ENCODE results near the gene CLCN4. TPM values are rescaled to one million over a fixed set of nuclear protein-coding genes. Genes with fewer than 3 reads are reported as not detected.

CLCN4 gene
- total and polyA plus RNA-seq, 10 of the 15 experiments (the other 5 are each of a cell fraction or from before 2014, with no cell fraction given): 0.90 to 6.9 (median 2.9) TPM

GRCh38 chrX:10223781-10224180 is 67.0 kb downstream of the CLCN4 start:
- ChIA-PET SMC1A (ENCODE audit: uncharacterized antibody, unreplicated experiment) (interaction anchor here (0.7 kb wide), 2 partner anchors 14 to 442 kb away, joined by 3 to 5 read pairs; no protein-coding TSS in a partner anchor), CTCF (interaction anchor here (0.9 kb wide), 1 partner anchor 34 kb away, joined by 6 read pairs; no protein-coding TSS in a partner anchor), RAD21 (ENCODE audit: unreplicated experiment) (no interaction called here), POLR2A (interaction anchor here (0.6 kb wide), 1 partner anchor 998 kb away, joined by 3 read pairs; no protein-coding TSS in a partner anchor)
- no peak for ATAC-seq
- no TSS peak for BruUV-seq (replicated peaks)
- H3K79me2 ChIP-seq (ENCODE audit: control insufficient read depth, insufficient read depth, low read length): no peaks in the 10 kb centered on the region
- no peak for DNase-seq (ENCODE audit: low read depth, low spot score)
- TF ChIP-seq HDAC6 (IDR thresholded peaks at IDR 0.05; ENCODE audit: unreplicated experiment) (no peak), IKZF1 (conservative IDR thresholded peaks at IDR 0.05) (no peak), SIX5 (IDR thresholded peaks at IDR 0.05; ENCODE audit: low read depth, low read length, severe bottlenecking) (no peak), ZBTB4 (CRISPR knock-in tag; IDR thresholded peaks at IDR 0.05) (no peak), CUX1 (IDR thresholded peaks at IDR 0.05; ENCODE audit: insufficient replicate concordance, low read depth, low read length) (no peak), NR2C1 (IDR thresholded peaks at IDR 0.05) (no peak), ESRRA (IDR thresholded peaks at IDR 0.05; ENCODE audit: low read length) (no peak), FOXM1 (IDR thresholded peaks at IDR 0.05; ENCODE audit: low read depth, low read length) (no peak), SP1 (IDR thresholded peaks at IDR 0.05; ENCODE audit: low read depth, low read length) (no peak), ZNF24 (IDR thresholded peaks at IDR 0.05) (no peak), SMAD5 (IDR thresholded peaks at IDR 0.05; ENCODE audit: low read depth) (no peak), NFYA (IDR thresholded peaks at IDR 0.05; ENCODE audit: borderline replicate concordance, low read depth, low read length) (no peak), CHD4 (IDR thresholded peaks at IDR 0.05) (no peak), RAD51 (IDR thresholded peaks at IDR 0.05) (no peak), MYC (IDR thresholded peaks at IDR 0.05; ENCODE audit: insufficient read depth, insufficient read length, insufficient replicate concordance, low read length, severe bottlenecking) (no peak), STAT1 (conservative IDR thresholded peaks at IDR 0.05) (no peak), MYB (IDR thresholded peaks at IDR 0.05; ENCODE audit: borderline replicate concordance, low read depth, low read length) (no peak), TARDBP (IDR thresholded peaks at IDR 0.05; ENCODE audit: borderline replicate concordance) (no peak)
- no peaks in the 10 kb centered on the region for H3K36me3 ChIP-seq (ENCODE audit: control insufficient read depth in 2 of 2, insufficient read depth in 2 of 2, low read length in 1 of 2)
- no peaks in the 10 kb centered on the region for H4K20me1 ChIP-seq (ENCODE audit: control insufficient read depth, insufficient read depth)
- H3K27me3 ChIP-seq (replicated peaks in 1 of 2; ENCODE audit: control insufficient read depth in 2 of 2, insufficient read depth in 2 of 2, low read length in 1 of 2): no peaks in the 10 kb centered on the region
- H3K4me1 ChIP-seq (ENCODE audit: control insufficient read depth, insufficient read depth, low read length): no peaks in the 10 kb centered on the region
- intact Hi-C loops (cut with micrococcal nuclease; ENCODE audit: unreplicated experiment): no loop called here
- H3K9me3 ChIP-seq (replicated peaks; ENCODE audit: control insufficient read depth, insufficient read depth, low read length): no peaks in the 10 kb centered on the region
- 46% methylated on average over 8 of the region's 8 CpGs for WGBS (ENCODE audit: insufficient coverage, insufficient replicate concordance, low lambda C conversion rate, missing lambda C conversion rate)
- H3K4me2 ChIP-seq (ENCODE audit: control insufficient read depth, insufficient read depth): no peak overlapping the region
- no peak overlapping the region for H3K27ac ChIP-seq (ENCODE audit: control insufficient read depth, insufficient read depth)
- FAIRE-seq: no peak
- H3K4me3 ChIP-seq: no peak overlapping the region
- H2AFZ ChIP-seq (ENCODE audit: control insufficient read depth, low read depth, low read length): no peak overlapping the region
- in situ Hi-C loops (cut with MboI): no loop called here
- H3K9ac ChIP-seq (ENCODE audit: control insufficient read depth, insufficient read depth, low read length): no peak overlapping the region

Data from GM12878 (cell line).